GM18505 (cell line): ENCODE results near the gene SCN2A.

ENCODE experiments used
- ATAC-seq: cut with Tn5 transposase; IDR thresholded peaks from one replicate; pipeline ENCODE4 v1.9.1; 2021; ENCODE audit not compliant: unreplicated experiment
- POLR2A ChIP-seq: IDR thresholded peaks from 4 replicates; pipeline ENCODE4 v1.6.1; 2011; ENCODE audit warnings: borderline replicate concordance; ENCODE audit not compliant: insufficient read depth, insufficient read length; ENCODE audit errors: extremely low read depth

SCN2A gene

DNA sequence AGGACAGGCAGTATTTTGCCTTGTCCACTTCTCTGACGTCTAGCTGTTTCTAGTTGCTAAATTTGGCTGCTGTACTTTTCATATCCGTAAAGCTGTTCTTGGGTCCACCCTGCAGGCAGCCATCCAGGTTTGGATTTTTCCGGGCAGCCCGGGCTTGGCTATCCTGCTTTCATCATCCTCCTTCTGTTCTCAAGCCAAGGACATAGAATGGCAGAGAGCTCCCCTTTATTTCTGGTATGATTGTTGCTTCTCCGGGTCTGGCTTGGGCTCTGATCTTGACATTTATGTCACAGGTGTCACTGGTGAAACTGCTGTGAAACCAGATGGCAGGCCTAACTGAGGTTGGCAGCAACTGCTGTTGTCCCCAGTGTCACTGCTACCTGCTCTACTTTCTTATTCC, 35.5 kb downstream of the SCN2A start:
- no peak for ATAC-seq
- no peak for TF ChIP-seq POLR2A

GRCh38 chr2:165275932-165276331, 36.7 kb downstream of the SCN2A start:
- TF ChIP-seq POLR2A, result no peak
- no peak for ATAC-seq

DNA sequence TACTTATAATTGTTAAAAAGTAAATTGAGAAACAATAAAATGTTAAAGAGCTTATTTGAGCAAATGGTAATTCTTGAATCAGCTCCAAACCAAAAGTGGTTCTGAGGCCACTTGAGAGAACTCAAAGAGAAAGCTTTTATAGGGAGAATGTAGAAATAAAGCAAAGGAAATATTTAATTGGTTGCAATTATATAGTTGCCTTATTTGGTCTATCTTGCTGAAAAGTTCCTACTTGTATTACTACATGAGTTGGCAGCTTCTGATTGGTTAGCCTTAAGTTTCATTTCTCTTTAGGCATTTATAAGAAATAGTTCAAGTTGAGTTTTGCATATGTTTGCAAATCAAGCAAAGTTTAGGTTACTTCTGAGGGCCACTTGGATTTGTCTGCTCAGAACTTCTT, 38.1 kb downstream of the SCN2A start:
- no peak for ATAC-seq
- TF ChIP-seq POLR2A, result no peak

GRCh38 chr2:165277860-165278656, 38.8 kb downstream of the SCN2A start:
- ATAC-seq, result no peak
- TF ChIP-seq POLR2A, result no peak

DNA sequence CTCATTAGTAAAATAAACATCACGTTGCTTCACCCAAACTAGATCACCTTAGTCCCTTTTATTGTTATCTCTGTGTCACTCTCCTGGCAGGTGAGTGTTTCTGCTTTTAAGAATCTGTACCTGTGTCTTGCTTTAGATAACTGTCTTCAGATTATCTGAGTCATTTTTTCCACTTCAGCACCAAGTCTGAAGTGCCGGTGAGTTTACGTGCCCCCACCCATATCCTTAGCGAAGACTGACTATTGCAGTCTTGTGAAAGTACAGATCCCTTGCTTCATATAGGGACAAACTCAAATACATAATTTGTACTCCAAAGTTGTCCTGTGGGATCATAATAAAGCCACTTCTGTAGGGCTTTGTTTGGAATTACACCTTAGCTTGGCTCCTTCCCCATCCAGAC, 41.1 kb downstream of the SCN2A start:
- TF ChIP-seq POLR2A, result no peak

GRCh38 chr2:165281387-165281786, 42.2 kb downstream of the SCN2A start:
- TF ChIP-seq POLR2A, result no peak
- no peak for ATAC-seq

More for the DNA sequence above, 41.1 kb downstream of the SCN2A start:
- no peak for ATAC-seq

DNA sequence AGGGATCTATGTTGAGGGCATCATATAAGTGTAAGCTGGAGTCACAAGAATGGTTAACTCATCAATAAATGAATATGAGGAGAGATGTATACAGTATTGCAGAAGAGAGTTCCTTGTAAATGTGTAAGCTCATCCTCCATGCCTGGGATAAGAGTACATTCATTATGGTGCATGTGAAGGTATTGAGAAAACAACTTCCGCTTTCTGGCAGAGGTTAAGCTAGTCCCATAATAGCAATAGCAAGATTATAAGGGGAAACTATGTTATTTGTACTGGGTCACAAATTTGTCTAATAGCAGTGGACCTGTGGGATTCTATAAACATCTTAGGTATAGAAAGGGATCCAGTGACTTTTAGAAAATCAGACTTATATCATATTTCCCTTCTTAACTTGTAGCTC, 44.1 kb downstream of the SCN2A start:
- ATAC-seq, result no peak
- TF ChIP-seq POLR2A, result no peak

GRCh38 chr2:165287094-165287778, 48.0 kb downstream of the SCN2A start:
- ATAC-seq, result no peak
- no peak for TF ChIP-seq POLR2A

GRCh38 chr2:165289069-165289468, 49.9 kb downstream of the SCN2A start:
- TF ChIP-seq POLR2A, result no peak
- ATAC-seq, result no peak

GRCh38 chr2:165293440-165294420, 54.5 kb downstream of the SCN2A start:
- ATAC-seq, result peak; percentile 100
- TF ChIP-seq POLR2A, result no peak

- no peak for TF ChIP-seq POLR2A
- no peak for ATAC-seq
These were observed 55.7 kb downstream of the SCN2A start for GRCh38 chr2:165294912-165295311.

DNA sequence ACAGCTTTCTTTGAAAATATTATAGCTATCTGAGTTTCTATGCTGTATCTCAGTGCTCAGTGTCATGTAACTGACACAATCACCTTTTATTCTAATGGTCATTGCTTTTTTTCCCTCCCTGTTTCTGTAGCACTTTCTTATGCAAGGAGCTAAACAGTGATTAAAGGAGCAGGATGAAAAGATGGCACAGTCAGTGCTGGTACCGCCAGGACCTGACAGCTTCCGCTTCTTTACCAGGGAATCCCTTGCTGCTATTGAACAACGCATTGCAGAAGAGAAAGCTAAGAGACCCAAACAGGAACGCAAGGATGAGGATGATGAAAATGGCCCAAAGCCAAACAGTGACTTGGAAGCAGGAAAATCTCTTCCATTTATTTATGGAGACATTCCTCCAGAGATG, 56.4 kb downstream of the SCN2A start:
- no peak for TF ChIP-seq POLR2A
- no peak for ATAC-seq

DNA sequence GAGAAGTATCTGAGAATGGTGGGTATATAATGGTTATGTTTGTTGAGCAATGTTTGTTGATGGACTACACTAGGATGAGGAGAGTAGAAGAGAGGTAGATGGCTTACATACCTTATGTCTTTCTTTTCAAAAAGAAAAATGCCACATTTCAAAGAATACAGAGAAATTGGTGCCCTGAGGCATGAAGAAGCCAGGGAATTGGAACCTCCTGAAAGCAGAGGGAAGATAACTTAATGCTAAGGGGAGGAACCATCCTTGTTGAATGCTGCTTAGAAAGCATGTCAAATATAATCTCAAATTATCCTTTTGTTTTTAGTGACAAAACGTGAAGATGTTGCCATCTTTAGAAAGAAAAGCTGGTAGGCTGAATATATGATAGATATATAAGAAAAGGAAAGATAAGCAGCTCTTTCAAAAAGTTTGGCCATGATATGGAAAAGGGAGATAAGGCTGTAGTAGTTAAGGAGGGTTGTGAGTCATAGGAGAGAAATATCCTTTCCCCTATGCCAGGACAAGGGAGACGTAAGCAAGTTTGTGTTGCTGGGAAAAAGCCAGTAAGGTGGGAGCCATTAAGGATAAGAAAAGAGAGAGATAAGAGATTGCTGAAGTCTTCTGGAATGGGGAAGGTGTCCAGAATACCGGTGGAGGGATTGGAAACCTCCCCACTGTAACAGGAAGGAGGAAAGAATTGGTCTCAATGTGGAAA, 66.3 kb downstream of the SCN2A start:
- TF ChIP-seq POLR2A, result no peak
- ATAC-seq, result no peak

GRCh38 chr2:165307317-165307716, 68.1 kb downstream of the SCN2A start:
- no peak for ATAC-seq
- no peak for TF ChIP-seq POLR2A
